Omental fat pad (tissue), 4 donors: ENCODE data around the gene RASSF7. TPM values are rescaled to one million over a fixed set of nuclear protein-coding genes. Genes with fewer than 3 reads are reported as not detected.

Experiments used
- ATAC-seq: fragments of 150-250 bp; one replicate; pipeline ENCODE4 v1.9.1; 2016; ENCODE audit warnings: mild to moderate bottlenecking, moderate library complexity; ENCODE audit not compliant: low FRiP score
- DNase-seq: peaks from one replicate; pipeline ENCODE4 v3.0.0-alpha.2; 2019; ENCODE audit warnings: low spot score
- CTCF ChIP-seq, 3 donors: fragments of 450-650 bp; IDR thresholded peaks; one replicate each; pipeline ENCODE4 v1.5.1; 2016 to 2017; ENCODE audit warnings: antibody characterized with exemption in 3 of 3, mild to moderate bottlenecking in 3 of 3, moderate library complexity in 2 of 3
- total RNA-seq, 4 donors: library from RNA; depleted of rRNA; stranded (reverse); fragments of >200 nt; gene quantifications; one replicate each; pipeline ENCODE4 v1.1.0, GENCODE V29; 2016

The RASSF7 gene
- total RNA-seq, 4 donors from 2014 or later, result 9.1 to 31.8 (median 13.4) TPM

GRCh38 chr11:584287-584686 is 23.5 kb downstream of the RASSF7 start:
- ATAC-seq, result no peak
- no peak for TF ChIP-seq CTCF (IDR thresholded peaks at IDR 0.05)
- no peak for DNase-seq

DNA sequence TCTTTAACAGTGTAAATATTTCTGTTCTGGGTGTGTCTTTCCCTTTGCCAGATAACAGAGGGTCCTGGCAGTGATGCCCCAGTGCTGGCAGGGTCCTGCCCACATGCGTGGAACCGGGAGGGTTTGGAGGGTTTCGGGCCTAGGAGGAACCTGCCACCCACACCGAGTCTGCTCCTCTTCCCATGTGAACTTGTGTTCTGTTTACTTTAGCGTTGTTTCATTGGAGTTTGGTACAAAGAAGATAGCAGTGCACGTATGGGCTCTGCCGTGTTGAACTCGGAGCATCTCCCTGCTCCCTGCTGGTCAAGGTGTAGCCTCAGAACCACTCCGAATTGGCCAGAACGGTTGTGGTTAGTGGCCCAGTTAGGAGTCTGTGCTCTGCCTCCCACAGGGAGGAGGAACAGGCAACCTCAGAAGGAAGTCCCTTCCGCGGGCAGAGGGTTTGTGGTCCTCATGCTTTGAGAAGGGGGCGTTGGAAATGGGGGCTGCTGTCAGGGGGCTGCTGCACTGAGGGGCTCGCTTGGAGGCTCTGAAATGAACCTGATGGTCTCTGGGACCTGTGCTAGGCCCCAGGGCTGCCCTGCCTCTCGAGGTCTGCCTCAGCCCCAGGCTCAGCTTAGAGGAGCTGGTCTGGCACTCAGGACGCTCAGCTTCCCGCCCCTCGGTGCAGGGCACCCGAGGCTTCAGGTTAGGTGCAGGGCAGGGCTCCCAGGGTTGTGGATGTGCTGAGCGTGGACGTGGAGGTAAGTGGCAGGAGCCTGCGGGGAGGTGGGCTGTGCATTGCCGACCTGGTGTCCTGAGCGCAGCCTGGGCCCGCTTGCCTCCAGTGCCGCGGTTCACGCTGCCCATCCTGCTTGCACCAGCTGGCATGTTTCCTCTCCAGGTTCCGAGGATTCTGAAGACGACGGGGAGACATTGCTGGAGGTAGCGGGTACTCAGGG is 25.9 kb downstream of the RASSF7 start:
- DNase-seq (no peak), ATAC-seq (no peak)
- TF ChIP-seq CTCF (IDR thresholded peaks at IDR 0.05), result no peak

- TF ChIP-seq CTCF (IDR thresholded peaks at IDR 0.05), result no peak
- DNase-seq (no peak), ATAC-seq (no peak)
Measured at GRCh38 chr11:587546-587945, 26.8 kb downstream of the RASSF7 start.

DNA sequence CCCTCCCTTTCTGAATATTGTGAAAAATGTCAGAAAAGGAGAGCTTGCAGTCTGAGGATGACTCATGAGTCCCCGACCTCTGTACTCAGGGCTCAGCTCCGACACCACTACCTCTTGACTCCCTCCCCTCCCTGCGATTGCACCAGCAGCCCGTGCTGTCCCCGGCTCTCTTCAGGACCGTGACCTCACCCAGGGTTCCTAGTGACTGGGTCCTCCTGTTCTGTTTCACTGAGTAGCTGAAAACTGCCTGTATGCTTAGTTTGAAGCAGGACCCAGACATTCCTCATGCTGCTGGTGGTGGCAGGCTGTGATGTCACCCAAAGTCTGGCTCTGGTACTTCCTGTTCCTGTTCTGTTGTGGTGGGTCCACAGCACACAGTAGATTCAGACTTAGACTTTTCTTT is 27.2 kb downstream of the RASSF7 start:
- ATAC-seq (peak; percentile 71), DNase-seq (no peak)
- TF ChIP-seq CTCF (IDR thresholded peaks at IDR 0.05), result no peak

GRCh38 chr11:589798-590197 is 29.0 kb downstream of the RASSF7 start:
- DNase-seq (no peak), ATAC-seq (no peak)
- TF ChIP-seq CTCF (IDR thresholded peaks at IDR 0.05), result no peak

GRCh38 chr11:590997-591396 is 30.2 kb downstream of the RASSF7 start:
- no peak for ATAC-seq
- no peak for DNase-seq
- TF ChIP-seq CTCF (IDR thresholded peaks at IDR 0.05), result no peak

DNA sequence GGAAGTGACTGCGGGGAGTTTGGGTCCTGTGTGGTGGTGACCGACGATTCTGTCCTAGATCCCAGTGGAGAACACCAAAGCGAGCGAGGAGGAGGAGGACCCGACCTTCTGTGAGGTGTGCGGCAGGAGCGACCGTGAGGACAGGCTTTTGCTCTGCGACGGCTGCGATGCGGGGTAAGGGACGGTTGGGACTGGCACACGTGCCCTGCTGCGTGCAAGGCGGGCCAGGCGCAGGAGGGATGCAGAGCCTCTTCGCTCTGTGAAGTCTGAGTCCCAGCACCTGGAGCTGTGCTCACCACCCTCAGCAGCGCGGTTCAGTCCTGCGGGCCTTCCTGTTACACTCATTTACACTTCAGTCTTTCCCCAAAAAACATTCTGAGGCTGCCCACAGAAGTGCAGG is 31.7 kb downstream of the RASSF7 start:
- ATAC-seq, result no peak
- no peak for TF ChIP-seq CTCF (IDR thresholded peaks at IDR 0.05)
- DNase-seq, result no peak
